Neuron (in vitro differentiated cells): ENCODE data around the gene TTC31.
A peak's percentile ranks its signal among the peaks of the same experiment; 100 is the strongest.

Source experiments
- H2AFZ ChIP-seq: one replicate; pipeline ENCODE4 v1.6.1; 2013; ENCODE audit warnings: low read depth, mild to moderate bottlenecking, inconsistent platforms, low read length, moderate library complexity
- H3K27me3 ChIP-seq: one replicate; pipeline ENCODE4 v1.6.1; 2013; ENCODE audit warnings: low read length; ENCODE audit not compliant: insufficient read depth
- H3K36me3 ChIP-seq: one replicate; pipeline ENCODE4 v1.6.1; 2013; ENCODE audit warnings: low read length; ENCODE audit not compliant: insufficient read depth
- H3K4me1 ChIP-seq: one replicate; pipeline ENCODE4 v1.6.1; 2013; ENCODE audit warnings: low read length; ENCODE audit not compliant: insufficient read depth
- H3K4me3 ChIP-seq: 2 replicates; pipeline ENCODE4 v1.5.1; 2013; ENCODE audit warnings: mild to moderate bottlenecking, low read length, moderate library complexity
- H3K9me3 ChIP-seq: one replicate; pipeline ENCODE4 v1.6.1; 2013; ENCODE audit warnings: low read length

TTC31 gene

GRCh38 chr2:74525717-74526648 lies 43.1 kb downstream of the TTC31 start, which contains the start of gene DQX1:
Gene DQX1 (minus strand): TSS chr2:74526231. CDS start chr2:74525729, 502 bp downstream.
- no peak within 1 kb of the TSS for H3K4me3 ChIP-seq
- H3K4me1 ChIP-seq: peaks cover 18% of the 10 kb centered on the region
- peaks cover 26% of the 10 kb centered on the region for H3K36me3 ChIP-seq
- H3K27me3 ChIP-seq: peaks cover 14% of the 10 kb centered on the region
- H2AFZ ChIP-seq: no peak within 1 kb of the TSS
- H3K9me3 ChIP-seq: no peaks in the 10 kb centered on the region

- no peaks in the 10 kb centered on the region for H3K9me3 ChIP-seq
- peaks cover 25% of the 10 kb centered on the region for H3K4me1 ChIP-seq
- peaks cover 10% of the 10 kb centered on the region for H3K27me3 ChIP-seq
- no peak overlapping the region for H3K4me3 ChIP-seq
- no peak overlapping the region for H2AFZ ChIP-seq
- H3K36me3 ChIP-seq: peaks cover 30% of the 10 kb centered on the region
Measured at GRCh38 chr2:74526649-74527230, 43.9 kb downstream of the TTC31 start.

- H3K4me1 ChIP-seq: peaks cover 27% of the 10 kb centered on the region
- peaks cover 38% of the 10 kb centered on the region for H3K36me3 ChIP-seq
- H3K4me3 ChIP-seq: no peak overlapping the region
- no peaks in the 10 kb centered on the region for H3K27me3 ChIP-seq
- H2AFZ ChIP-seq: no peak overlapping the region
- no peaks in the 10 kb centered on the region for H3K9me3 ChIP-seq
Measured at GRCh38 chr2:74527741-74528140, 44.9 kb downstream of the TTC31 start.

GRCh38 chr2:74528600-74529356 lies 45.9 kb downstream of the TTC31 start:
- H2AFZ ChIP-seq: peak overlapping the region; percentile 52
- H3K4me3 ChIP-seq: peak overlapping the region; percentile 82
- peaks cover 44% of the 10 kb centered on the region for H3K36me3 ChIP-seq
- no peaks in the 10 kb centered on the region for H3K27me3 ChIP-seq
- no peaks in the 10 kb centered on the region for H3K9me3 ChIP-seq
- peaks cover 27% of the 10 kb centered on the region for H3K4me1 ChIP-seq

- H2AFZ ChIP-seq: peak within 1 kb of the TSS; percentile 62
- no peaks in the 10 kb centered on the region for H3K27me3 ChIP-seq
- H3K4me3 ChIP-seq: peak within 1 kb of the TSS; percentile 82
- peaks cover 27% of the 10 kb centered on the region for H3K4me1 ChIP-seq
- H3K9me3 ChIP-seq: no peaks in the 10 kb centered on the region
- H3K36me3 ChIP-seq: peaks cover 48% of the 10 kb centered on the region
Measured at GRCh38 chr2:74529357-74530238, 46.7 kb downstream of the TTC31 start, which contains the start of the genes AUP1 and HTRA2. Gene AUP1 (minus strand): TSS chr2:74529706. CDS start chr2:74529629, 77 bp downstream. Gene HTRA2 (plus strand): TSS chr2:74529933. CDS start chr2:74530007, 74 bp downstream.

GRCh38 chr2:74530239-74531187 lies 47.6 kb downstream of the TTC31 start:
- H3K36me3 ChIP-seq: peaks cover 49% of the 10 kb centered on the region
- no peaks in the 10 kb centered on the region for H3K9me3 ChIP-seq

GRCh38 chr2:74531666-74532065 lies 48.8 kb downstream of the TTC31 start:
- Histone ChIP-seq H3K4me1 (peaks cover 27% of the 10 kb centered on the region), H3K36me3 (peaks cover 38% of the 10 kb centered on the region), H2AFZ (no peak overlapping the region), H3K4me3 (no peak overlapping the region), H3K27me3 (no peaks in the 10 kb centered on the region), H3K9me3 (no peaks in the 10 kb centered on the region)

More at GRCh38 chr2:74530239-74531187, 47.6 kb downstream of the TTC31 start:
- Histone ChIP-seq H3K4me3 (peak overlapping the region; percentile 82), H3K27me3 (no peaks in the 10 kb centered on the region), H2AFZ (peak overlapping the region; percentile 62), H3K4me1 (peaks cover 27% of the 10 kb centered on the region)

GRCh38 chr2:74532222-74532621 lies 49.3 kb downstream of the TTC31 start:
- no peak overlapping the region for H3K4me3 ChIP-seq

GRCh38 chr2:74533464-74533863 lies 50.6 kb downstream of the TTC31 start:
- Histone ChIP-seq H3K9me3 (no peaks in the 10 kb centered on the region), H3K27me3 (no peaks in the 10 kb centered on the region), H2AFZ (no peak overlapping the region), H3K36me3 (peaks cover 22% of the 10 kb centered on the region), H3K4me1 (peaks cover 23% of the 10 kb centered on the region), H3K4me3 (no peak overlapping the region)

More at GRCh38 chr2:74532222-74532621, 49.3 kb downstream of the TTC31 start:
- no peaks in the 10 kb centered on the region for H3K9me3 ChIP-seq
- H3K27me3 ChIP-seq: no peaks in the 10 kb centered on the region
- no peak overlapping the region for H2AFZ ChIP-seq
- peaks cover 27% of the 10 kb centered on the region for H3K4me1 ChIP-seq
- H3K36me3 ChIP-seq: peaks cover 32% of the 10 kb centered on the region

- Histone ChIP-seq H2AFZ (no peak overlapping the region), H3K4me1 (peaks cover 15% of the 10 kb centered on the region), H3K9me3 (no peaks in the 10 kb centered on the region)
Measured at GRCh38 chr2:74534411-74534810, 51.5 kb downstream of the TTC31 start.

GRCh38 chr2:74535440-74535965 lies 52.6 kb downstream of the TTC31 start:
- H3K27me3 ChIP-seq: no peaks in the 10 kb centered on the region

More at GRCh38 chr2:74534411-74534810, 51.5 kb downstream of the TTC31 start:
- no peak overlapping the region for H3K4me3 ChIP-seq
- H3K36me3 ChIP-seq: peaks cover 22% of the 10 kb centered on the region
- no peaks in the 10 kb centered on the region for H3K27me3 ChIP-seq

More at GRCh38 chr2:74535440-74535965, 52.6 kb downstream of the TTC31 start:
- no peak overlapping the region for H2AFZ ChIP-seq
- H3K9me3 ChIP-seq: no peaks in the 10 kb centered on the region
- H3K4me3 ChIP-seq: no peak overlapping the region
- peaks cover 22% of the 10 kb centered on the region for H3K36me3 ChIP-seq
- peaks cover 14% of the 10 kb centered on the region for H3K4me1 ChIP-seq
